ENCODE results near the gene LCN6.
A peak's percentile ranks its signal among the peaks of the same experiment; 100 is the strongest.
"Not testable (repeated sequence)": the region's sequence is repeated elsewhere in the genome, so short reads cannot be mapped to it uniquely, and the experiment has no call there.

LCN6 gene

DNA sequence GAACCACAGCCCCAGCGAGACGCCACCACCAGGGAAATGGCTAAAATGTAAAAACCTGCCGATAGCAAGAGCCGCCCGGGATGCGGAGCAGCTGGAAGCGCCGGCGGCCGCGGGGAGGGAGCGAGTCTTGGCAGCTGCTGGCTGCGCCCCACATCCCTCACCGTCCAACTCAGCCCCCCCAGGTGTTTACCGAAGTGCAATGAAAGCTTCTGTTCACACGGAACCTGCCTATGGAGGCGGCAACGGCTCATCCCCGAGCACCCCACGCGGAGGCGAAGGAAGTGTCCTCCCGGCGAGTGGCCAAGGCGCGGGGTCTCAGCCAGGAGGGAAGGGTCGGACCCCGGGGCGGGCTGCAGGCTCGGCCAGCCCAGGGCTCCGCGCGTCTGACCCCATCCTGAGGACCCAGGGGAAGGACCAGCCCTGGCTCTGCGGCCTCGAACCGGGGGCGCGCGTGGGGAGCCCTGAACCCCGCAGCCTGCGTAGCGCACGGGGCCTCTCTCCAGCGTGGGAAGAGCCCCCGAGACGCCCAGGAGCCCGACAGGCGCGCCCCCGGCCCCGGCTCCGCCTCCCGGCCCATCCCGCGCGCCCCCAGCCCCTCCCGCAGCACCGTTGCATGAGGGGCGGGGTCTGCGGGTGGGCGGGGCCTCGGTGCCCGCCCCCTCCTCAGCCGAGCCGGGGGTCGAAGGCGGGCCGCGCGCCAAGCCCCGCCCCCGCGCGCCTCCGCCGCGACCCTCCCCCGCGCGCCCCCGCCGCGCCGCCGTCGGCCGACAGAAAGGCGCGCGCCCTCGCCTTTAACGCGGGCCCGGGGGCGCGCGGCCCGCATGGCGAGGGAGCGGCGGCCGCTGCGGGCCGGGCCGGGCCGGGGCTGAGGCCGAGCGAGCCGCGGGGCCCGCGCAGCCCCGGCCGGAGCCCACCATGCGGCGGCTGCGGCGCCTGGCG lies 36.3 kb downstream of the LCN6 start, which contains the start of gene DIPK1B:
DIPK1B (plus strand) TSS at position 822 of the 939 bp plus-strand sequence; CDS start at position 916, 94 bp downstream.
- no peak for DNase-seq (ENCODE audit: low read depth in 2 of 2, low spot score in 1 of 2)

DNA sequence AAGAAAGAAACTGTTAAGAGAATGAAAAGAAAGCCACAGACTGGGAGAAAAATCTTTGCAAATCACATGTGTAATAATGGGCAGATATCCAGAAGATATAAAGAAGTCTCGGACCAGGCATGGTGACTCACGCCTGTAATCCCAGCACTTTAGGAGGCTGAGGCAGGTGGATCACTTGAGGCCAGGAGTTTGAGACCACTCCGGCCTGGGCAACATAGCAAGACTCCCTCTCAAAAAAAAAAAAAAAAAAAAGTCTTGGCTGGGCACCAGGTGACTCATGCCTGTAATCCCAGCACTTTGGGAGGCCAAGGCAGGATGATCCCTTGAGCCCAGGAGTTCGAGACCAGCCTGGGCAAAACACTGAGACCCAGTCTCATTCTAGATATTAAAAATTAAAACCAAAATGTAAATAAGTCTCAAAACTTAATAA lies 37.1 kb downstream of the LCN6 start:
- not testable (repeated sequence) for DNase-seq (ENCODE audit: low read depth in 2 of 2, low spot score in 1 of 2)

DNA sequence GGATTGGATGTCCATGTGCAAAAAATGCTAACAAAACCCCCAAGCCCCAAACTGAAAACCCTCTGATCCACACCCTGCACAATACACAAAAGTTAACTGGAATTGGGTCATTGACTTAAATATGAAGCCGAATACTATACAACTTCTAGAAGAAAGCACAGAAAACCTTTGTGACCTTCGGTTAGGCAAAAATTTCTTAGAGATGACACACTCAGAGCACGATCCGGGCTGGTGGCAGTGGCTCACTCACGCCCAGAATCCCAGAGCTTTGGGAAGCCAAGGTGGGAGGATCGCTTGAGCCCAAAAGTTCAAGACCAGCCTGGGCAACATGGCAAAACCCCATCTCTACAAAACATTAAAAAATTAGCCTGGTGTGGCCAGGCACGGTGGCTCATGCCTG lies 37.8 kb downstream of the LCN6 start:
- DNase-seq (ENCODE audit: low read depth in 2 of 2, low spot score in 1 of 2) = no peak

DNA sequence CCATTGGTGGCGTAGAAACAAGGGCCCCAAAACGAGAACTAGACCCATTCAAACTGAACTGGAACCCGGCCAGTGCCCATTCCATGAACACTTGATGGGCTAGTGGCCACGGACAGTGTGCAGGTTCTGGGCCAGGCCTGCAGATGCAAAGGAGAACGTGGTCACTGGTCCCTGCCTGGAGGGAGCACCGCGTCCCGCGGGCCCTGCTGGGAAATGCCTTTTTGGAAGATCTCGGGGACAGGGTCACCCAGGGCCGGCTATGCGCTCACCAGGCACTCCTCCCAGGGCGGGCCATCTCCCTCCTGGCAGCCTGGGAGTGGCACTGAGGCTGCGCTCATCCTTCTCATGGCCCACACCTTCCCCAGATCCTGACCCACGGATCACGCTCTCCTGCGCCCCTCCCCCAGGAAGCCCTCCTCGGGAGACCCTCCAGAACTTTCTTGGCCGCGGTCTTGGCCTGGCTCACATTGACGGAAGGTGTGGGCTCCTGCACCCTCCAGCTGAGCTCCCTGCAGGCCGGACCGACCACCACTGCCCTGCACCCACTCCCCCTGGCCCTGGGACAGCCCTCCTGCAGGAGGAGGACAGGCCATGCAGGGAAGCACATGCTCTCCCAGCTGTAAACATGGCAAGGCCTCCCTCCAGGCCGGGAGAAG lies 38.7 kb downstream of the LCN6 start:
- no peak for DNase-seq (ENCODE audit: low read depth in 2 of 2, low spot score in 1 of 2)

DNA sequence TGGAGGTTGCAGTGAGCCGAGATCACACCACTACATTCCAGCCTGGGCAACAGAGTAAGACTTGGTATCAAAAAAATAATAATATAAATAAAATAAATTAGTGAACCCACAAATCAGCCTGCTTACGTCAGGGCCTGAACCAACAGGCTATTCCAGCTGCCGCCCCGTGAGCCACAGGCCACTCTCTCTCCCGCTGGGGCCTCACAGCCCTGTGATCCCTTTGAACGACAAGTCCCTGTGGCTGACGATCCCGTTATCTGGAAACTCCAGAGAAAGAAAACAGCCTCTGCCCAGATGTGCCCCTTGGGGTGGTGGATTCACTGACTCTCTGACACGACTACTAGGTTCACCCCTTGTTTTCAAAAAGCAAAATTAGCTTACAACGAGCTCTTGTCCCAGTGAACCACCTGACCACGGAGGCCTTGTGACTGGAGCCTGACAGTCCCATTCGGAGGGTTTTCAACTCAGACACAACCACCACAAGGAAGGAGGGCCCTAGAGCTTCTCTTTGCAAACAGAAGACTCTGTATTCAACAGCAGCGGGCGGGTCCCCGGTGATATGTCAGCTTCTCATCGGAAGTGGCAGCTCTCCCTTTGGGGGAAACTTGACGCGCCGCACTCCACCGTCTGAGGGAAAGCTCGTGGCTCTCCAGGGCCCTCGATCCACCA lies 40.3 kb downstream of the LCN6 start:
- no peak for DNase-seq (ENCODE audit: low read depth in 2 of 2, low spot score in 1 of 2)

DNA sequence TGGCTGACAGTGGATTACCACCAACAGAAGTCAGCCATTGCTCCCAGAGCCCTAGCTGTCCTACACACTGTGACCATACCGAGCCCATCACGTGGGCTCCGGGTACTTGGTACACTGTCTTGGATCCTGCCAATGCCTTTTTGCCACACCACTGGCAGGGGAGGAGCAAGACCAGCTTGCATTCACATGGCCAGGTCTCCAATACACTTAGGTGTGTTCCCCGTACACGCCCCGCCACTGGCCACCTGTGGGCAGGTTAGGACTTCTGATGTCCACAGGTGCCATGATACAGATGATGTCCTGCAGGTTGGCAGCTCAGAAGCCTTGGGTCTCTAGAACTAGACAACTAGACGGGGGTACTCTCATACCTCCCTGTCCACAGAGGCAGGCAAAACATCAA lies 41.3 kb downstream of the LCN6 start:
- no peak for DNase-seq (ENCODE audit: low read depth in 2 of 2, low spot score in 1 of 2)

DNA sequence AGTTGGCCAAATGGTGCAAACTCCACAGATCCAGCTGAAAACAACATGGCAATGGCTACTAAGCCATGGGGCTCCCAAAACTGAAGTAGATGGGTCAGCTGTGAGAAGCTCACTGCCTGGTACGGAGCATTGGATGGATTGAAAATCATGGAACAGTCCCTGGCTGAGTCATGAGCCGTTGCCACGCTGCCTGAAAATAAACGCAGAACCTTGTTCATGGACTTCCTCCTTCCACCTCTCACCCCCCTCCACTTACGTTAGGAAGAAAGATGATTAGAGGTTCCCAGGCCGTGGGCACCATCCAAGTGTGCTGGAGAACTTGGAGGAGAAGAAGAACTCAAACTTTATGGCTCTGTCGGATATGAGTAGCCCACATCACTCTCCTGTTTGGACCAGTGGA lies 42.8 kb downstream of the LCN6 start:
- no peak for DNase-seq (ENCODE audit: low read depth in 2 of 2, low spot score in 1 of 2)

DNA sequence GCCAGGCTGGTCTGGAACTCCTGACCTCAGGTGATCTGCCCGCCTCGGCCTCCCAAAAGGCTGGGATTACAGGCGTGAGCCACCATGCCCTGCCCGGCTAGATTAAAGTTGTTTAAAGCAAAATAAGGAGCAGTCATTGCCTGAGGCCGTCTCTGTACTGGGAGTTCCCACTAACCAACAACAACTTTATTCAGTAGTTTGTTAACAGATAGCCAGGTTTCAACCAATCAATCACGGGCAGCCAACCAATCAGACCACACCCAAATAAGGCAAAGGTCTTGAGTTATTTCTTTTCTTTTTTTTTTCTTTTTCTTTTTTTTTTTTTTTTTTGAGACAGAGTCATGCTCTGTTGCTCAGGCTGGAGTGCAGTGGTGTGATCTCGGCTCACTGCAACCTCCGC lies 43.6 kb downstream of the LCN6 start:
- DNase-seq (ENCODE audit: low read depth in 2 of 2, low spot score in 1 of 2) = not testable (repeated sequence)

DNA sequence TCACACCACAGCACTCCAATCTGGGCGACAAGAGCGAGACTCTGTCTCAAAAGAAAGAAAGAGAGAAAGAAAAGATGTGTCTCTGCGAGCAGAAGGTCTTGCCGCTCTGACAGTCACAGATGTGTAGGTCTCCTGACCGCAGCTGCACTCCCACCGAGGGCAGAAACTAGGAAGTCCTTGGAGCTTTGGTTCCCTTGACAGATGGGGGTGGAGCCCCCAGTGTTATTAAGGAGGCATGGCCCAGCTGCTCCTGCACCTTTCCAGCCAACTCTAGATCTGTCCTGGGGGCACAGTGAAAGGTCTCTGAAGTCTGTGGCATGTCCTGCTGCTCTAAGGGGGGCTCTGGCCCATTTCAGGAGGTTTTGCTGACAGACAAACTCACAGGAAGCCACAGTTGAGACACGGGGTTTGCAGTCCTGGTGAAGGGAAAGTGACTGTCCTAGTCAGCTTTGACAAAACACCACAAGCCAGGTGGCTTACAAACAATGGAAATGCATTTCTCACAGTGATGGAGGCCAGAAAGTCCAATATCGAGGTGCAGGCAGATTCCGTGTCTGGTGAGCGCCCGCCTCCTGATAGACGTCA lies 45.0 kb downstream of the LCN6 start:
- no peak for DNase-seq (ENCODE audit: low read depth in 2 of 2, low spot score in 1 of 2)

DNA sequence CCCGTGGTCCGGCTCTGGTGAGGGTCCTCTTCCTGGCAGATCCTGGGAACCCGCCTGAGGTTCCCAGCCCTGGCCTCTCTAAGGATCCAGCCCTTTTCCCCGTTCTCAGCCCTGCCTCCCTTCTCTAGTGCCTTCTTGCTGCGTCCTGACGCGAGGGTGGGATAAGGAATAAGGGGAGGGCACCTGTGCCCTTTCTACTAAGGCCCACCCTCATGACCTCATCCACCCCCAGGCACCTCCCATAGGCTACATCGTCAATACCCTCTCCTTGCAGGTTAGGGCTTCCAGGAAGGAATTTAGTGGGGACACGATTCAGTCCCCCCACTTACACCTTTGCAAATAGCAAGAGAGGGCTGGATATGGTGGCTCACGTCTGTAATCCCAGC lies 46.7 kb downstream of the LCN6 start:
- no peak for DNase-seq (ENCODE audit: low read depth in 2 of 2, low spot score in 1 of 2)

DNA sequence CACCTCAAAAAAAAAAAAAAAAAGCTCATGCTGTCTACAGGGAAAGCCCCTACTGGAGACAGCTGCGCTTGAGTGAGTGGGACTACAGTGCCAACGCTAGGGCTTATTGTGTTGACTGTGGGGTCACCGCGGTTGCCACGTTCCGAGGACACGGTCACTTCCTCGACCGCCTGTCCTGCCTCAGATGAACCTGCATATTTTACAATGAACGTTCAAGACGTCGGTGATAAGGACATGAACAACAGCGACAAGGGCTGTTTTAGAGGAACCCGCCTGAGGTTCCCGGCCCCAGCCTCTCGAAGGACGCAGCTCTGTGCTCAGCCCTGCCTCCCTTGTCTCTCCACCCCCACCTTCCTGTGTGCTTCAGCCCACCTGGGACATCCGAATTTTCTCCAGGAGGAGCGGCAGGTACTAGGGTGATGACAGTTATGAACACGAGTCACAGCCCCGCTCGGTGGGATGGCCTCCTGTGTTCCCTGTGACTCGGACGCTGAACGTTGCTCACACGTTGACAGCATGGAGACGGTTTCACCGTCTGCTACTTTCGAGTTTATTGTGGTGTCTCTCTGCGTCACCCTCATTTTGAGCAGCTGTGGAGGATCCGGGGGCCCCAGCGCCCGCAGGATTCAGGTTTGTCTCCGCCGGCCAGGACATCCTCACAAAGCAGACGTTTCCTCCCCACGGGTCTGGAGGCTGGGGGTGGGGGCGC lies 47.2 kb downstream of the LCN6 start:
- peak in 1 of 2 donors; percentile 37 for DNase-seq (ENCODE audit: low read depth in 2 of 2, low spot score in 1 of 2)

DNA sequence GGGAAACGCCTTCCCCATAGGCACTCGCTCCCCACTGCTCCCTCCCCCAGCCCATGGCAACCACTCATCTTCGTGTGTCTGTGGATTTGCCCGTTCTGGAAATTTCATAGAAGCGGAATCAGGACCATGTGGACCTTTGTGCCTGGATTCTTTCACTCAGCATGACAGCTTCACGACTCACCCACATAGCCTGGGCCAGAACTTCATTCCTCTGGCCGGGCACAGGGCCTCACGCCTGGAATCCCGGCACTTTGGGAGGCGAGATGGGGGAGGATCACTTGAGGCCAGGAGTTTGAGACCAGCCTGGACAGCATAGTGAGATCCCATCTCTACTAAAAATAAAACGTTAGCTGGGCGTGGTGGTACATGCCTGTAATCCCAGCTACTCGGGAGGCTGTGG lies 48.0 kb downstream of the LCN6 start:
- no peak for DNase-seq (ENCODE audit: low read depth in 2 of 2, low spot score in 1 of 2)

DNA sequence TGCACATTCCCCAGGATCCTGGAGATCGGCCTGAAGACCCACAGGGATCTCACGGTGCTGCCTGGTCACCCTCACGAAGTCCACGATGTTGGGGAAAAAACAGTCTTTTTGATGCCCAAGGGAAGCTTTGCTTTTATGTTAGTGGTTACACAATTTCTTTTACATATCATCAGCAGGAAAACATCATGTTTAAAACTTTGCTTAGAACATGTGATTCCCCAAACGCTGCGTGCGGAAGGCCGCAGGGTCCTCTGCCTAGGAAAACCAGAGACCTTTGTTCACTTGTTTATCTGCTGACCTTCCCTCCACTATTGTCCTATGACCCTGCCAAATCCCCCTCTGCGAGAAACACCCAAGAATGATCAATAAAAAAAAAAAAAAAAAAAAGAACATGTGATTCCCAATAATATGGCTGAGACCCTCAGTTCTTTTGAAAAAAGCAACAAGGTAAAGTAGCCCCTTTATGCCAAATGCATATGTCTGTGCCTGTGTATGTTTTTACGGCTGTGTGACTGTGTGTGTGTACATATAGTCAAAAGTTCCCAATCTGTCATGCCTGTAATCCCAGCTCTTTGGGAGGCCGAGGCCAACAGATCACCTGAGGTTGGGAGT lies 49.6 kb downstream of the LCN6 start:
- no peak for DNase-seq (ENCODE audit: low read depth in 2 of 2, low spot score in 1 of 2)

DNA sequence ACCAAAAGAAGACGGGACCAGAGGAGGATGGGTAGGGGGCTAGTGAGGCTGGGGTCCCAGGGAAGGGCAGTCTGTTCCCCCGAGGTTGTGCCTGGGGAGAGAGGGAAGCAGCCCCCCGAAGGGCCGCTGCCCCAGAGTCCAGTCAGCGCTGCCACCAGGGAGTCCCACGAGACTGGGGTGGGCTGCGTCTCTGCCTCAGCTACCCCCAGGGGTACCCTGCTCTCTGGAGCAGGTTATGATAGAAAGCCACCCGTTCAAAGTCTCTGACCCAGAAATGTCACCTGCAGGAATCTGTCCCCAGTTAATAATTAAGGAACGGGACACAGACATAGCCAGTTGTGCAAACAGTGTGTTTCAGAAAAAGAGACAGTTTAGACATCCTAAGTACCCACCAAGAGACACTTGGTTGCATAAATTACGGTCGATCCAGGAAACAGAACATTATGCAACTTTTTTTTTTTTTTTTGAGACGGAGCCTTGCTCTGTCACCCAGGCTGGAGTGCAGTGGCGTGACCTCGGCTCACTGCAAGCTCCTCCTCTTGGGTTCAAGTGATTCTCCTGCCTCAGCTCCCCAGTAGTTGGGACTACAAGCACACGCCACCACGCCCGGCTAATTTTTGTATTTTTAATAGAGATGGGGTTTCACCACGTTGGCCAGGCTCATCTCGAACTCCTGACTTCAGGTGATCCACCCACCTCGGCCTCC lies 50.4 kb downstream of the LCN6 start:
- no peak for DNase-seq (ENCODE audit: low read depth in 2 of 2, low spot score in 1 of 2)

DNA sequence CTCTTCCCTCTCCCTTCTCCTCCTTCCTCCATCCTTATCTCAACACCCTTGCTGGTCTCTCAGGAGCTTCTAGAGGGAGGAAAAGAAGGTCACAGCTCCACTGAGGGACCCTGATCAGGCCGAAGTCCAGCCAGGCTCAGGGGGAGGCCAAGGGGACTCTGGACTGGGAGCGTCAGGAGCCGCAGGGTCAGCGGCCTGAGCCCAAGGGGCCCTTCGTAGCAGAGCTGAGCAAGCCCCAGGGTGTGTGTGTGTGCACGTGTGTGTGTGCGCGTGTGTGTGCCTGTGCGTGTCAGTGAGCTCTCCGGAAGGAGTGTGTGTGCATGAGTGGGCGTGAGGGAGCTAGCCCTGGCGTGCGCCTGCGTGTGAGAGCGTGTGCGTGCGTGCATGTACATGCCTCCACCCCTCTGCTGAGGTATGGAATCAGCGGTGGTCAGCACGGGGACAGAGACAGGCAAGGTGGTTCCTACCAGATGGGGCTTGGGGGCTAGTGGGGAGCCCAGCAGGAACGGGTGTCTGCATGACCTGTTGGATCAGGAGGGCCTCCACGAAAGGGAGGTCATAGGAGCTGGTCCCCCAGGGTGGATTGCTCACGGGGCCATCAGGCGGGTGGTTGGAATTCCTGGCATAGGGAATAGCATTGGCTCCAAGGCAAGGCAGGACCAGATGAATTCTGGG lies 51.0 kb downstream of the LCN6 start:
- no peak for DNase-seq (ENCODE audit: low read depth in 2 of 2, low spot score in 1 of 2)

DNA sequence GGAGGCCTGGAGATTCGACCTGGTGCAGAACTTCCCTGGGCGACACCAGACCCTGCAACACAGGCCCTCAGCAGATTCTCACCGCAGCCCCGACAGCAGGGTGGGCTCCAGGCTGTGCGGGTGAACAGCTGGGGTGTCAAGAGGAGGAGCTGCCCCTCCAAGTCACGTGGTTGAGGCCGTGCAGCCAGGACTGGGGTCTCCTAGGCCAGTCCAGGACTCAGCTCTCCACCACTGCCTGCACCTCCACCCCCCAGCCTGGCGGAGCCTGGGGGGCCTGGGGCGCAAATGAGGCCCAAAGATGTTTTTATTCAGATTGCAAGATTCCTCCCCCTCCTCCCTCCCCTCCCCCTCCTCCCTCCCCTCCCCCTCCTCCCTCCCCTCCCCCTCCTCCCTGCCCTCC lies 51.8 kb downstream of the LCN6 start:
- no peak for DNase-seq (ENCODE audit: low read depth in 2 of 2, low spot score in 1 of 2)

DNA sequence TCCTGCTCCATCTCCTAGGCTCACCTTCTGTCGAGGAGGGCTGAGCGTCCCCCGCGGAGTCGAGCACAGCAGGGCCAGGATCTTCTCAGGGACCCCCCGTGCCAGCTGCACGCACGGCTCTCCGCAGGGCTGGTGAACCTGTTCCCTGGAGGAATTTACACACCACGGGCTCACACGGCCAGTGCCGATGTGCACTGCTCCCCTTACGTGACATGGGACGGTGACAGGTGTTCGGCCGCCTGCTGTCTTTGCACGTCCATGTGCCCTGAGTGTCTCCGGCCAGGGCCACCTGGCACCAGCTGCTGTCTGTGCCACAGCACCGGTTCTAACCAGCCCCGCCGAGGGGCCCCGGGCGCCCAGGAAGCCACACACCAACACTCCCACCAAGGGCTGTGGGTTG lies 52.4 kb downstream of the LCN6 start:
- no peak for DNase-seq (ENCODE audit: low read depth in 2 of 2, low spot score in 1 of 2)

DNA sequence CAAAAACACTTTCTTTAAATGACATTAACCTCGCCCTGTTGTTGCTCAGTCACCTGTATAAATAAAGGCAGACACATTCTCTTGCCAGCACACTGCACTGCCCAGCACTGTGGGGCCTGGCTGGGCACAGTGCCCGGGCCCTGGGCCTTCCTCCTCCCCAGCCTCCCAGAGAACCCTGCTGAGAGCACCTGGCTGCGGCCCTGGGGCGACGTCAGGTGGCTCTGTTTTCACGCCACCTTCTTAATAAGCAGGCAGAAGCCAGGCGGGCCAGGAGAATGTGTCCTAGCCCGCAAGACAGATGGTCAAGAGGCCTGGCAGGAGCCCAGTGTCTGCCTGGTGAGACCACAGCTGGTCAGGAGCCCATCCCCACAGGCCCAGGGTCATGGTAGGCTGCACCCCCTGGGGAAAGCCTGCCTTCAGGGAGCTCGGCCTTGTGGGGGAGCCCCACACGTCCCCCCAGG lies 52.9 kb downstream of the LCN6 start:
- no peak for DNase-seq (ENCODE audit: low read depth in 2 of 2, low spot score in 1 of 2)

DNA sequence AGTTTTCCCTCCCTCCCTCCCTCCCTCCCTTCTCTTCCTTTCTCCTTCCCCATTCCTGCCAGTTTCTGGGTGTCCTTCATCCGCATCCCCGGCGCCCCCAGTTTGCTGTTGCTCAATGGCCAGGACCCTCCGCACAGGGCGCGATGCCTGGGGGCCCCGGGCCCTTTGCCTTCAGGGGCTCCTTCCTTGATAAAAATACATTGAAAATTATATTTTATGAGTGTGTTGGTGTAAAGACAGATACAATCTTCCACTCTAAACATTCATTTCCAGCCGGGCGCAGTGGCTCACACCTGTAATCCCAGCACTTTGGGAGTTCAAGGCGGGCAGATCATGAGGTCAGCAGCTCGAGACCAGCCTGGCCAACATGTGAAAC lies 53.5 kb downstream of the LCN6 start:
- no peak for DNase-seq (ENCODE audit: low read depth in 2 of 2, low spot score in 1 of 2)
